HepG2 (cell line): ENCODE measurements around the gene BAHCC1. TPM values are rescaled to one million over a fixed set of nuclear protein-coding genes. Genes with fewer than 3 reads are reported as not detected.

ENCODE experiments used
- ATF7-NPFF ChIP-seq: sonication (generic); formaldehyde crosslinking; IDR thresholded peaks from 2 replicates; pipeline ENCODE4 v1.8.1; 2023; ENCODE audit warnings: mild to moderate bottlenecking, low read depth, missing genetic modification reagents, moderate library complexity
- CBX5 ChIP-seq: sonication (generic); formaldehyde crosslinking; IDR thresholded peaks from 2 replicates; pipeline ENCODE4 v1.4.0; 2020; ENCODE audit warnings: missing genetic modification reagents, borderline replicate concordance
- CSRNP1 ChIP-seq: sonication (generic); formaldehyde crosslinking; IDR thresholded peaks from 2 replicates; pipeline ENCODE4 v1.8.1; 2023; ENCODE audit warnings: mild to moderate bottlenecking, missing genetic modification reagents
- ELF1 ChIP-seq: sonication (generic); formaldehyde crosslinking; IDR thresholded peaks from 2 replicates; pipeline ENCODE4 v1.4.0; 2020; ENCODE audit warnings: missing genetic modification reagents
- FOXA3 ChIP-seq: IDR thresholded peaks from 2 replicates; pipeline ENCODE4 v1.6.1; 2016; ENCODE audit warnings: missing genetic modification reagents, missing compliant biosample characterization
- GATAD2A ChIP-seq: IDR thresholded peaks from 2 replicates; pipeline ENCODE4 v1.6.1; 2016
- MBNL3 ChIP-seq: fragments of 250-450 bp; sonication (Bioruptor Pico); conservative IDR thresholded peaks from 2 replicates; pipeline ENCODE4 v1.8.0; 2022; ENCODE audit warnings: mild to moderate bottlenecking, inconsistent platforms
- NFKBIZ ChIP-seq: IDR thresholded peaks from 2 replicates; pipeline ENCODE4 v1.6.1; 2018; ENCODE audit warnings: missing genetic modification reagents, missing compliant biosample characterization
- PBX2 ChIP-seq: IDR thresholded peaks from 2 replicates; pipeline ENCODE4 v1.6.1; 2016; ENCODE audit warnings: control low read depth
- PRMT3 ChIP-seq: sonication (generic); formaldehyde crosslinking; IDR thresholded peaks from 2 replicates; pipeline ENCODE4 v1.8.1; 2022; ENCODE audit warnings: low read depth, mild to moderate bottlenecking, moderate library complexity, missing genetic modification reagents, borderline replicate concordance
- RBM39 ChIP-seq: fragments of 200-400 bp; formaldehyde crosslinking; IDR thresholded peaks from one replicate; pipeline ENCODE4 v1.6.1; 2018; ENCODE audit warnings: antibody characterized with exemption, mild to moderate bottlenecking, low read depth, low read length; ENCODE audit not compliant: poor library complexity, severe bottlenecking
- SOX13 ChIP-seq, 3 experiments: fragments of 450-650 bp in 1 of 3; sonication (generic) in 1 of 3; formaldehyde crosslinking in 1 of 3; IDR thresholded peaks in 2 of 3; conservative IDR thresholded peaks in 1 of 3; 2 replicates each; pipeline versions ENCODE4 v1.5.0 to v1.6.1; 2016 to 2020; ENCODE audit warnings: antibody characterized with exemption in 1 of 3, mild to moderate bottlenecking in 1 of 3, missing compliant biosample characterization in 1 of 3, missing genetic modification reagents in 1 of 3, moderate library complexity in 1 of 3
- SP1 ChIP-seq, 2 experiments: fragments of 450-650 bp in 1 of 2; sonication (generic) in 1 of 2; formaldehyde crosslinking in 1 of 2; IDR thresholded peaks; 2 replicates each; pipeline versions ENCODE4 v1.4.0 to v1.6.1; 2016 to 2020; ENCODE audit warnings: missing genetic modification reagents in 1 of 2
- SP2 ChIP-seq: sonication (generic); formaldehyde crosslinking; IDR thresholded peaks from 2 replicates; pipeline ENCODE4 v1.5.1; 2020; ENCODE audit warnings: mild to moderate bottlenecking, missing genetic modification reagents
- SRY ChIP-seq: sonication (generic); formaldehyde crosslinking; IDR thresholded peaks from 2 replicates; pipeline ENCODE4 v1.8.0; 2022; ENCODE audit warnings: mild to moderate bottlenecking, missing genetic modification reagents
- TSC22D2 ChIP-seq: sonication (generic); formaldehyde crosslinking; IDR thresholded peaks from 2 replicates; pipeline ENCODE4 v1.5.1; 2020; ENCODE audit warnings: missing genetic modification reagents, mild to moderate bottlenecking, borderline replicate concordance
- U2AF1 ChIP-seq: fragments of 200-400 bp; formaldehyde crosslinking; optimal IDR thresholded peaks from 2 replicates; pipeline ENCODE3; 2017; ENCODE audit warnings: mild to moderate bottlenecking, low read depth, low read length
- U2AF2 ChIP-seq: fragments of 200-400 bp; formaldehyde crosslinking; IDR thresholded peaks from 2 replicates; pipeline ENCODE4 v1.6.1; 2017; ENCODE audit warnings: low read depth, mild to moderate bottlenecking, low read length
- ZFP36 ChIP-seq: fragments of 150-350 bp; IDR thresholded peaks from 2 replicates; pipeline ENCODE4 v1.6.1; 2018; ENCODE audit warnings: borderline replicate concordance, low read length, low read depth; ENCODE audit not compliant: partially characterized antibody
- ZNF136 ChIP-seq: sonication (generic); formaldehyde crosslinking; IDR thresholded peaks from 2 replicates; pipeline ENCODE4 v1.8.1; 2022; ENCODE audit warnings: low read depth, mild to moderate bottlenecking, moderate library complexity, missing genetic modification reagents
- ZNF138 ChIP-seq: sonication (generic); formaldehyde crosslinking; IDR thresholded peaks from 2 replicates; pipeline ENCODE4 v1.5.0; 2020; ENCODE audit warnings: mild to moderate bottlenecking, low read depth, missing genetic modification reagents
- ZNF263 ChIP-seq: sonication (generic); formaldehyde crosslinking; IDR thresholded peaks from 2 replicates; pipeline ENCODE4 v1.4.0; 2020; ENCODE audit warnings: missing genetic modification reagents
- ZNF350 ChIP-seq: sonication (generic); formaldehyde crosslinking; IDR thresholded peaks from 2 replicates; pipeline ENCODE4 v1.4.0; 2020; ENCODE audit warnings: mild to moderate bottlenecking, low read depth, missing genetic modification reagents, borderline replicate concordance
- ZNF543 ChIP-seq: sonication (generic); formaldehyde crosslinking; IDR thresholded peaks from 2 replicates; pipeline ENCODE4 v1.4.0; 2020; ENCODE audit warnings: mild to moderate bottlenecking, missing genetic modification reagents
- ZNF652 ChIP-seq: IDR thresholded peaks from 2 replicates; pipeline ENCODE4 v1.6.1; 2016; ENCODE audit warnings: low read depth, borderline replicate concordance
- ZNF670 ChIP-seq: sonication (generic); formaldehyde crosslinking; IDR thresholded peaks from 2 replicates; pipeline ENCODE4 v1.8.0; 2022; ENCODE audit warnings: mild to moderate bottlenecking, missing genetic modification reagents, borderline replicate concordance
- ZNF891 ChIP-seq: sonication (generic); formaldehyde crosslinking; IDR thresholded peaks from 2 replicates; pipeline ENCODE4 v1.5.0; 2020; ENCODE audit warnings: mild to moderate bottlenecking, missing genetic modification reagents
- ZSCAN12 ChIP-seq: sonication (generic); formaldehyde crosslinking; IDR thresholded peaks from 2 replicates; pipeline ENCODE4 v1.9.0; 2021; ENCODE audit warnings: mild to moderate bottlenecking, missing genetic modification reagents
- polyA plus RNA-seq, 8 experiments: library from polyadenylated mRNA; depleted of rRNA in 3 of 8; stranded (reverse) in 7 of 8; unstranded in 1 of 8; fragments of >200 nt; fragmentation: Illumina TruSeq in 4 of 8; extraction: Trizol in 4 of 8; gene quantifications; 2 replicates each; pipeline versions ENCODE4 v1.2.1 to v1.2.3, GENCODE V29; 2011 to 2016; ENCODE audit warnings: low read depth in 4 of 8, missing spikeins in 1 of 8, mixed read lengths in 1 of 8; ENCODE audit not compliant: insufficient read depth in 1 of 8
- total RNA-seq, 5 experiments: library from RNA; depleted of rRNA; stranded (reverse); fragments of >200 nt; fragmentation: Illumina TruSeq; extraction: Trizol; gene quantifications; 2 replicates each; pipeline ENCODE4 v1.2.3, GENCODE V29; 2016; ENCODE audit warnings: low read depth in 1 of 5

Gene BAHCC1
- total and polyA plus RNA-seq, 2 of the 13 experiments (the other 11 are each of a cell fraction or from before 2014, with no cell fraction given): 1.4 to 1.7 TPM

GRCh38 chr17:81513753-81514488 lies 118.7 kb downstream of the BAHCC1 start (continued):
- no peak for TF ChIP-seq U2AF2
- TF ChIP-seq NFKBIZ (CRISPR knock-in tag): no peak
- TF ChIP-seq SP1 (IDR thresholded peaks at IDR 0.05): no peak
- TF ChIP-seq SP1 (CRISPR knock-in tag; IDR thresholded peaks at IDR 0.05): no peak
- peak; percentile 41 for TF ChIP-seq GATAD2A (CRISPR knock-in tag)
- no peak for TF ChIP-seq PBX2 (CRISPR knock-in tag)
- TF ChIP-seq ZFP36: no peak
- no peak for TF ChIP-seq FOXA3 (CRISPR knock-in tag)
- TF ChIP-seq ZNF138: no peak
- no peak; the same call in 1 of the 2 replicates for TF ChIP-seq ZNF263 (CRISPR knock-in tag)
- no peak; the same call in 1 of the 2 replicates for TF ChIP-seq ELF1
- TF ChIP-seq SOX13 (IDR thresholded peaks at IDR 0.05): no peak; the same call in 1 of the 2 replicates
- TF ChIP-seq SOX13 (CRISPR knock-in tag; conservative IDR thresholded peaks at IDR 0.05 in 1 of 2, IDR thresholded peaks at IDR 0.05 in 1 of 2): no peak
- TF ChIP-seq PRMT3 (CRISPR knock-in tag): no peak
- TF ChIP-seq ZNF670 (CRISPR knock-in tag): no peak
- TF ChIP-seq ATF7-NPFF (CRISPR knock-in tag): no peak; the same call in 1 of the 2 replicates
- no peak for TF ChIP-seq SRY (CRISPR knock-in tag)
- no peak for TF ChIP-seq CBX5
- TF ChIP-seq CSRNP1 (CRISPR knock-in tag): peak; percentile 77; the same call in 1 of the 2 replicates
- TF ChIP-seq ZSCAN12 (CRISPR knock-in tag): no peak
- no peak for TF ChIP-seq ZNF543 (CRISPR knock-in tag)
- TF ChIP-seq ZNF350: peak; percentile 65; the same call in 1 of the 2 replicates
- TF ChIP-seq U2AF1: no peak
- no peak; the same call in 1 of the 2 replicates for TF ChIP-seq TSC22D2
- no peak for TF ChIP-seq MBNL3 (CRISPR knock-in tag)
- no peak for TF ChIP-seq ZNF652 (CRISPR knock-in tag)
- TF ChIP-seq ZNF891 (CRISPR knock-in tag): no peak
- TF ChIP-seq RBM39: peak; percentile 80
- TF ChIP-seq SP2 (CRISPR knock-in tag): 0 out of 2 replicates have a peak, but pooled peaks have one; percentile 17
- TF ChIP-seq ZNF136 (CRISPR knock-in tag): no peak
